GM21447 (cell line): ENCODE results near the gene GH2.
"Not testable (repeated sequence)": the region's sequence is repeated elsewhere in the genome, so short reads cannot be mapped to it uniquely, and the experiment has no call there.

Experiments used
- ATAC-seq: cut with Tn5 transposase; IDR thresholded peaks from one replicate; pipeline ENCODE4 v1.9.1; 2021; ENCODE audit not compliant: unreplicated experiment

GH2 gene

DNA sequence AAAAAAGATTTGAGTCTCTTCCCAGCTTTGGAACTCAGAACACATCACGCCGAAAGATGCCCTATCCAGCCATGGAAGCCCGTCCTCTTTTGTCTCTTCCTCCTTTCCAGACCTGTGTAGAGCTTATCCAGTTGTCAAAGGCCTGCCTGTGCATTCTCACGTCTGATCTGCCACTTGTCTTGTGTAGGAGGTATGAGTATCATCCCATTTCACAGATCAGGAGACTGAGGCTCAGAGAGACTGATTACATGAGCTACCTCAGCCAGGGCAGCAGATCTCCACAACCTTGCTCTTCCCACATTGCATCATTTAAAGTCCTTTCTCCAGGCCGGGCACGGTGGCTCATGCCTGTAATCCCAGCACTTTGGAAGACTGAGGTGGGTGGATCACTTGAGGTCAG is 7.1 kb downstream of the GH2 start:
- ATAC-seq, result not testable (repeated sequence)

DNA sequence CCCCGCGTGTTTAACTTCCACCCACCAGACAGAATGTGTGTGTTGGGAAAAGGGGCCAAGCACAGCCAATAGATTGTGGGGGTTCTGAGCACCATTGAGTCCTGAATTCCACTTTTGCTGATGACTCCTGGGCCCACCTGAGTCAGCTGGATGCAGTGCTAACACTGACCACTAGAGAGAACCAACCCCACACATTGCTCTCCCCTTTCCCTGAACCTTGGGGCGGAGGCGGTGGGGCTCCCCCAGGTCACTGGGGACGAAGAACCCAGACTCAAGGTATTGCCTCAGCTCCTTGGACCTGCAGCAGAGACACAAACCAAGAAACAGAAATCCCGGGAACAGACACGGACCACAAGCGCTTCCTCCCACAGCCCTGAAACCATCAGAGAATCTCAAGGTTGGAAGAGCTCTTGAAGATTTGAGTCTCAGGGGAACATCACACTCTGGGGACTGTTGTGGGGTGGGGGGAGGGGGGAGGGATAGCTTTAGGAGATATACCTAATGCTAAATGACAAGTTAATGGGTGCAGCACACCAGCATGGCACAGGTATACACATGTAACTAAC is 7.6 kb downstream of the GH2 start:
- ATAC-seq, result not testable (repeated sequence)

DNA sequence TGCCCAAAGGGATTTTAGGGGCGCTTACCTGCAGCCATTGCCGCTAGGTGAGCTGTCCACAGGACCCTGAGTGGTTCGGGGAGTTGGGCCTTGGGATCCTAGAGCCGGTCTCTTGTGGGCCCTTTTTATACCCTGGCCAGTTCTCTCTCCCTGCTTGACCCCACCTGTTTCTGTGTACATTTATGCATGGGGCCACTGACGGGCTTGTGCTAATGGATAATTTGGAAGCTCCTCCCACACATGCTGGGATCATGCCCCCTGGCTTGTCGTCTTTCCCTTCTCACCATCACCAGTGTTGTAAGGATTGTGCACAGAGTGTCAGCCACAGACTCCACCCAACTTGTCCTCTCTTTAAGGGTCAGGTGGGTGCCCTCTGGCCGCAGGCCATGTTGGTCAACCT is 8.2 kb downstream of the GH2 start, which contains the start of gene CSH2:
CSH2 (minus strand) TSS at position 101 of the 400 bp plus-strand sequence; CDS start at position 38, 63 bp downstream.
- not testable (repeated sequence) for ATAC-seq

DNA sequence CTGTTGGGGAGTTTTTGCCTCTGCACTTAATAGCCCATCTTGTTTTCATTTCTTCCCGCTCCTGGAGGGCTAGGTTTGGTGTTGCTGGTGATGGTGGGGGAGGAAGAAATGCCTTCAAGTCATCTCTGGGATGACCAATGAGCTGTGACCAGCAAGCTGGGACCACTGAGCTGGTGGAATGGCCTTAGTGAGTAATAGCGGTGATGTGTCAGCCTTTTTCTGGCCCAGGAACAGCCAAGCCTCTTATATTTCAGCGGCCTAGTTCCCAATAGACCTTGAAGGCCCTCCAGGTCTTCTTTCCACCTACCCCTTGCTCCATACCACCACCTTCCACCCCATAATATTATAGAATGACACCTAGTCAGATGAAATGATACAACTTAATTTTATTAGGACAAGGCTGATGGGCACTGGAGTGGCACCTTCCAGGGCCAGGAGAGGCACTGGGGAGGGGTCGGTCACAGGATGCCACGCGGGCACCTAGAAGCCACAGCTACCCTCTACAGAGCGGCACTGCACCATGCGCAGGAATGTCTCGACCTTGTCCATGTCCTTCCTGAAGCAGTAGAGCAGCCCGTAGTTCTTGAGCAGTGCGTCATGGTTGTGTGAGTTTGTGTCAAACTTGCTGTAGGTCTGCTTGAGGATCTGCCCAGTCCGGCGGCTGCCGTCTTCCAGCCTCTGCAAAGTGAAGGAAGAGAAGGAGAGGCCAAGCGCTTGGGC is 9.9 kb downstream of the GH2 start:
- not testable (repeated sequence) for ATAC-seq

DNA sequence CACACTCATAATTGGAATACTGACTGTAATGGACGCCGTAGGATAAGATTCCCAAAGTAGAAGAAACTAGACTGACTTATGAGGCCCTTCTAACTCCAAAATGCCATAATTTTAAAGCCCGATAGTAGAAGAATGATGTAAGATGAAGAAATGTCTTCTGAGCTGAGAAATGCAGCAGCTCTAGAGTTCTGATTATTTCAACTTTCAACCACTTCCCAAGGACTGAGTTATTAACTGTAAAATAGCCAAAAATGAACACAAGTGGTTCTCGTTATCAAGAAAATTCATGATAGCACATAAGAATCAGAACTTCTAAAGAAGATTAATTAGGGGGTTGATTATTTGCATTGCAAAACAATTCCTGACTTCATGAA is 11.5 kb downstream of the GH2 start:
- ATAC-seq, result not testable (repeated sequence)

DNA sequence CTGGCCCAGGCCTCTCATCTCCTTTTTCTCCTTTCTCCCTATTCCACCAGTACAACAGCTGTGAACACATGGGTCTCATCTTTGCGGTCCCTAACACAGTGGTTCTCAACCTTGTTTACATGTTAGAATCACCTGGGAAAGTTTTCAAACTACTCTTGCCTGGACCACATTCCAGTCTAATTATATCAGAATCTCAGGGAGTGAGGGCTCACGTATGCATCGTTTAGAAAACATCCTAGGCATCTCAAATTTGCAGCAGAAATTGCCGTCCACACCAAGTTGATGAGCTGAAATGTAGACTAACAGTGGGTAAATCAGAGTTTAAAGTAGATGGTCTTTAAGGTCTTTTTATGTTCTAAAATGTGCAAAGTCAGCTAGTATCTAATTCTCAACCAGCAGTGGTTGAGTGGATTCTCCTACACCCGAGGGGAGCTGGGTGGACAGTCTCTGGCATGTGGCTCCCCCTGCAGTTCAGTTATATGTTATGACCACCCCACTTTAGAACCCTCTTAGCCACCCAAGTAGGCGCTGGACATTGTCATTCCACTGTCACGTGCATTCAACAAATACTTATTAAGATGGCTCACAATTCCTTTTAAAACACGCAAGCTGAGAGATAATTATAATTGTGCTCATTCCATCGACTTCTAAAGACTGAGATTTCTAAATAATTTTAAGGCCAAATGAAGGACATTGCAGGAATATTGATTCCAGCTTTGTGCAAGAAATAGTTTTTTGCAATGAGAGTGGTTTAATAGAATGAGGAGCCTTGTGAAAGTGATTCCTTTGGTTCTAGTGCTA is 12.1 kb downstream of the GH2 start:
- ATAC-seq, result not testable (repeated sequence)

DNA sequence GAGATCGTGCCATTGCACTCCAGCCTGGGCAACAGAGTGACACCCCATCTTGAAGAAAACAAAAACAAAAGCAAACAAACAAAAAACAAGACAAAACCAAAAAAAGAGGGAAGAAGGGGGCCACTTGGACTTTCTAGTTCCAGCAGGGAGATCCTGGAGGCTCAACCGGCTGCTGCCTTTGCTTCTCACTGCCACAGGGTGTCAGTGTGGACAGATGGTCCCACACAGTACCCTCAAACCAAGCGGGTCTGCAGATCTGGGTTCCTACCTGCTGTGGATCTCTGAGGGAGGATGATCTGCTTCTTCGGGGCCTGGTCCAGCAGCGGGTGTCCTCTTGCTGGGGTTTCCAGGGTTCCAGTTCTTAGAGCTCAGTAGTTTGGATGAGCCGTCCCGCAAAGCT is 15.1 kb downstream of the GH2 start:
- not testable (repeated sequence) for ATAC-seq

DNA sequence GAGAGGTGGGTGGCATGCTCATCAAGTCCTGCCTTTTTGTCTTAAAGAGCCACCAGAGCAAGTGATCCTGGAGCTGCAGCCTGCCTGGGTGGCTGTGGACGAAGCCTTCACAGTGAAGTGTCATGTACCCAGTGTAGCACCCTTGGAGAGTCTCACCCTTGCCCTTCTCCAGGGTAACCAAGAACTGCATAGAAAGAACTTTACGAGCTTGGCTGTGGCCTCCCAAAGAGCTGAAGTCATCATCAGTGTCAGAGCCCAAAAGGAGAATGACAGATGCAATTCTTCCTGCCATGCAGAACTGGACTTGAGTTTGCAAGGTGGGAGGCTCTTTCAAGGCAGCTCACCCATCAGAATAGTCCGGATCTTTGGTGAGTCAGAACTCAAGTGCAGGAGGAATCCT is 22.5 kb downstream of the GH2 start:
- ATAC-seq, result no peak

DNA sequence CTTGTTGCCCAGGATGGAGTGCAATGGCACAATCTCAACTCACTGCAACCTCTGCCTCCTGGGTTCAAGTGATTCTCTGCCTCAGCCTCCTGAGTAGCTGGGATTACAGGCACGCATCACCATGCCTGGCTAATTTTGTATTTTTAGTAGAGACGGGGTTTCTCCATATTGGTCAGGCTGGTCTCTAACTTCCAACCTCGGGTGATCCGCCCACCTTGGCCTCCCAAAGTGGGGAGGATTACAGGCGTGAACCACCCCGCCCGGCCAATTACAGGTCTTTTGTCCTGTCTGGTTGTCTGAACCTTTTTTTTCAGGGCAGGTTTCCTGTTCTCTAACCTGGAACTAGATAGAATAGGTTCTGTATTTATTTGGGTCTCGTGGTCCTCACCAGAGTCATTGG is 25.3 kb downstream of the GH2 start:
- not testable (repeated sequence) for ATAC-seq

DNA sequence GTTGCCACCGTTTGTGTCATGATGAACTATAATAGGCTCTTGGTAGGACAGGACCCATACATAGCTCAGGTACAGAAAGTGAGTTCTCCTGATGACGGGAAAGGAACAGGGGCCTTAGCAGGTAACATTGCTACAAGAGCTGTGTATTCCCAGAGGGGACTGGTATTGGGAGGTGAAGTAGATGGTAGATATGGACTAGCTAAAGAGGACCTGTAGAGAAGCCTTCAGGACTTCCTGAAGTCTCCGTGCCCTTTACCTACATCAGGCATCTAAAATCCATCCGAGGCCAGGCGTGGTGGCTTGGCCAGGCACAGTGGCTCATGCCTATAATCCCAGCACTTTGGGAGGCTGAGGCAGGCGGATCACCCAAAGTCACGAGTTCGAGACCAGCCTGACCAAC is 26.6 kb downstream of the GH2 start:
- no peak for ATAC-seq

DNA sequence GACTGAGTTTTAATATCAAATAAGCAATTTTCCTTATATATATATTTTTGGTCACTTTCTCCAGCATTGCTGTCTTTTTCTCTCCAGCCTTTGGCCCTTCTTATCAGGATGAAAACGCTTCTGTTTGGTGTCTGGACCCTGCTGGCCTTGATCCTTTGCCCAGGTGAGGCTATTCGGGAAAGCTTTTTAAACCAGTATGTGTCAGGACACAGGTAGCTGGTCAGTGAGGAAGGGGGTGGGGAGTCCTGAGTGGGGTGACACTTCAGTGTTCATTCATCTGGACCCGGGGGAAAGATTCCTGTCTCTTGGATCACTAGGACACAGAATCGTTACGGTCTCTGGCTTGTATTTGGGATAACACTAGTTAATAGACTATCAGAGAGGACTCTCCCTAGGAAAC is 27.0 kb downstream of the GH2 start:
- ATAC-seq, result no peak

DNA sequence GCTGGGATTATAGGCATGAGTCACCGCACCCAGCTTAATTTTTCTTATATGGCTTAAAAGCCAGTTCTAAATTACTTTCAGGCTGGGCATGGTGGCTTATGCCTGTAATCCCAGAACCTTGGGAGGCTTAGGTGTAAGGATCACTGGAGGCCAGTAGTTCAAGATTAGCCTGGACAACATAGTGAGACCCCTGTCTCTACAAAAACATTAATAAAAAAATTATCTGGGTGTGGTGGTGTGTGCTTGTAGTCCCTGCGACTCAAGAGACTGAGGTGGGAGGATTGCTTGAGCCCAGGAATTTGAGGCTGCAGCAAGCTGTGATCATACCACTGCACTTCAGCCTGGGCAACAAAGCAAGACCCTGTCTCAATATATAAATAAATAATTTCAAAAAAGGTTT is 28.5 kb downstream of the GH2 start:
- no peak for ATAC-seq

DNA sequence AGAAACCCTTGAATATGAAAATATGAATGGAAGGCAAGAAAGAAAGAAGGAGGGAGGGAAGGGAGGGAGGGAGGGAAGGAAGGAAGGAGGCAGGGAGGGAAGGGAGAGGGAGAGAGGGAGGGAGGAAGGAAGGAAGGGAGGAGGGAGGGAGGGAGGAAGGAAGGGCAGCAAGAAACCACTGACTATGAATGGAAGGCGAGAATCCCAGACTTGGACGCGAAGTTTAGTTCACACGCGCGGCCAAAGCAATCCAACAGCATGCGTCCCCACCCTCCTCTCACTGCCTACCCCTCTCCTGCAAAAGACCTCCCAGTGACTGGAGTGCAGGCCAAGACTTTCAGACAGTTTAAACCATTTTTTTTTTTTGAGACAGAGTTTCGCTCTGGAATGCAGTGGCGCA is 31.3 kb downstream of the GH2 start:
- ATAC-seq, result no peak

DNA sequence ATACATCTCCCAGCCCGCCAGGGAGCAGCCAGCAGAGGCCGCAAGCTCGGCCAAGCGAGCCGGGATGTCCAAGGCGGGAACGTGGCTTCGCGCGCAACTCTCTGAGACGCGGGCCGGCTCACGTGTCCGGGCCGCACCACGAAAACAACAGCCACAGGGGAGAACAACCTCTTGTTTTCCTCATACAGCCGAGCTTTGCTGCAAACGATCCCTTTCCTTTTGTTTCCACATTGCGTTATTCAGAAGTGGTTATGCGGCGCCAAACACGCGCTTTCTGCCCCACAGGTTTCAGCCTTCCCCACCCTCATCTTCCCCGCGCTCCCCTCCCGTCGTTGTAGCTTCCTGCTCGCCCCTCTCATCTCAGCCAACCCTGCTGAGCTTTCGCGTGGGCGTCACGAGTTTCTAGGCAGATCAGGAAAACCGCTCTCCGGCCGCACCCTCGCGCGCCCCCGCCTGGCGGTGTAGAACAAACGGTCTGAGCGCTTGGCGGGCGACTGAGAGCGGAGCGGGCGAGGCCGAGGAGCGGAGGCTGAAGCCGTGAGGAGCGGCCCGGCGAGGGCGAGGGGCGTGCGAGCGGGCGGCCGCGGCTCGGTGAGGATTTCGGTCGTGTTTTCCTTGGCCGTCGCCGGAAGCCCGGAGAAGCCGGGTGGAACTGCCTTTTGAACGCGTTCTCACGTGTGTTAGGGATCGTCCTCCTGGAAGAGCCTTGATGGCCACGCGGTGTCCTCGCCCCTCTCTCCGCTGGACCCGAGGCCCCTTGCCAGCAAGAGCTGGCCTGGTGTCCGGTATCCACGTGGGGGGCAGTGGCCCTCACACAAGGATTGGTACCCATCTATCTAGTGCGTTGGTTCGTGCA is 32.7 kb downstream of the GH2 start:
- ATAC-seq, result peak; percentile 78

DNA sequence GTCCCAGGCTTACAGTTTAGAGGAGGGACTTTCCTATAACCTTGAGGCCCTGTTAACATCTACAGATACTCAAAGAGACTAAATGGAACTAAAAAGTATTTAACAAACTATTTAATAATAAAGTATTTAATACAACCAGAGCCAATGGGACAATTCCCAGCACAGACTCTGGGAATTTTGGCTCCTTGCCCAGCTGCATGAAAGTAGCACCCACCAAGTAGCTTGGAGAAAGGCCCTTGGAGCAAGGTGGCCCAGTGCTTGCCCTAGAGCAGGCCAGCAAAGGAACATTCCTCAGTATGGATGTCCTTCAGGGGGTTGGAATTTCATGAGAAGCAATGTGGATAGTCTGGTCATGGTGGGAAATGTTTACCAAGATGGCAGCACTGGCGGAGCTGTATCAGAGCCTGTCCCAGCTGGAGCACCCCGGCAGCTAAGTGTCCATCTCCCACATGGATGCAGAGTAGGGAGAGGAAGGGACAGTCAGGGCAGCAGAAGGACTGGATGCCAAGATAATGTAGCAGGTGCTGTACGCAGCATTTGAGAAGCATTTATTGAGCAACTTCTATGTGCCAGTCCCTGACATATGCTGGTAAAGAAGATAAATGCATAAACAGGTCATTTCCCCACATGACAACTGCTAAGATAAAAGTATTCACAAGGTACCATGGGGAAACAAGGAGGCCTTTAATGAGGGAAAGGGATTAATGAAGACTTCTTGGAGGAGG is 34.1 kb downstream of the GH2 start:
- no peak for ATAC-seq

DNA sequence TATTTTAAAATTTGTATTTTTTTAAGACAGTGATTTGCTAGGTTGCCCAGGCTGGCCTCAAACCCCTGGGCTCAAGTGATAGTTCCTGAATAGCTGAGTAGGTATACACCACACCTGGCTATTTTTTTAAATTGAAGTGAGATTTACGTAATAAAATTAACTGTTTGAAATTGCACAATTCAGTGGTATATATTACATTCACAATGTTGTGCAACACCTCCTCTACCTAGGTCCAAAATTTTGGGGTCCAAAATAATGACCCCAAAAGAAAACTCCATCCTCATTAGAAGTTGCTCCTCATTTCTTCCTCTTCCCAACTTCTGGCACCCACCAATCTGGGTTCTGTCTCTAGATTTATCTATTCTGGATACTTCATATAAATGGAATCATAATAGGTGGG is 36.2 kb downstream of the GH2 start:
- ATAC-seq, result no peak

DNA sequence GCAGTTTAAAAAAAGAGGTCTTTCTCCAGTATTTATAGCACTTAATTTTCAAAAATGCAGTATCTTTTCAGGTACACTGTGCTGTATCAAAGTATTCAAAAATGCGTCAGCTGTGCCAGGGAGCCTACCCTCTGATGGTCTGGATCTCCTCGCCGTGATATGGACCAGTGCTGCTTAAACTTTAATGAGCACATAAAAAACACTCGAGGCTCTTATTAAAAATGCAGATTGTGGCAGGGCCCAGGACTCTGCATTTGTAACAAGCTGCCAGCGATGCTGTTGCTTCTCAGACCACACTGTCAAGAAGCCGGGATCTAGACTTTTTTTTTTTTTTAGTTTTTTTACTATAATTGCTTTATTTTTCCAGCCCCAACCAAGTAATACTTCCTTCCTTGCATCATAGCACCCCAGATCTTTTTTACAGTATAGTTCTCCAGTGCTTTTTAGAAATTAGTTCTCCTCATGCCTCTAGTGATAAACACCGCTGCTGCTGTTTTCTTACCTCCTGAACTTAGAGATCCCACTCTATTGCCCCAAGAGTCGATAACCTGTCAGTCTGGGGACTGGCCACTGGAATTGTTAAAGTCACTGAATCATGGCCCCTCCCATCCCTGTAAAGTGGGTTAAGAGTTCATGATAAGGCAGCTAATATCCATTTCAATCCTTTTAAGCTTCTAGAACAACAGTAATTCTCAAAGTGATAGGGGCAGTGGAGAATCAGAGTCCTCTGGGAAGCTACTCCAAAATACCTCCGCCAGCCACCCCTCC is 37.6 kb downstream of the GH2 start:
- ATAC-seq, result no peak

DNA sequence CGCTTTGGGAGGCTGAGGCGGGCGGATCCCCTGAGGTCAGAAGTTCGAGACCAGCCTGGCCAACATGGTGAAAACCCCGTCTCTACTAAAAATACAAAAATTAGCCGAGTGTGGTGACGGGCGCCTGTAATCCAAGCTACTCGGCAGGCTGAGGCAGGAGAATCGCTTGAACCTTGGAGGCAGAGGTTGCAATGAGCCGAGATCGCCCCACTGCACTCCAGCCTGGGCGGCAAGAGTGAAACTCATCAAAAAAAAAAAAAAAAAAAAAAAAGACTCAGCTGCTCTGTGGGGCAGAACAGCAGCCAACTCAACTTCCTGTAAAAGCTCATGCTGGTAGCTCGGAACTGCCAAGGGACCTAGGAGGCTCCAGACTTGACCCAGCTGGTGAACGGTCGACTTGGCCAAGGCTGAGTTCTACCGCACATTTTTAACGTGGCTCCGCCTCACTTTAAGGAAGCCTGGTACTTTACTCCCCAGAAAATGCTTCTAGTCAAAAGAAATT is 38.3 kb downstream of the GH2 start:
- ATAC-seq, result peak; percentile 22

DNA sequence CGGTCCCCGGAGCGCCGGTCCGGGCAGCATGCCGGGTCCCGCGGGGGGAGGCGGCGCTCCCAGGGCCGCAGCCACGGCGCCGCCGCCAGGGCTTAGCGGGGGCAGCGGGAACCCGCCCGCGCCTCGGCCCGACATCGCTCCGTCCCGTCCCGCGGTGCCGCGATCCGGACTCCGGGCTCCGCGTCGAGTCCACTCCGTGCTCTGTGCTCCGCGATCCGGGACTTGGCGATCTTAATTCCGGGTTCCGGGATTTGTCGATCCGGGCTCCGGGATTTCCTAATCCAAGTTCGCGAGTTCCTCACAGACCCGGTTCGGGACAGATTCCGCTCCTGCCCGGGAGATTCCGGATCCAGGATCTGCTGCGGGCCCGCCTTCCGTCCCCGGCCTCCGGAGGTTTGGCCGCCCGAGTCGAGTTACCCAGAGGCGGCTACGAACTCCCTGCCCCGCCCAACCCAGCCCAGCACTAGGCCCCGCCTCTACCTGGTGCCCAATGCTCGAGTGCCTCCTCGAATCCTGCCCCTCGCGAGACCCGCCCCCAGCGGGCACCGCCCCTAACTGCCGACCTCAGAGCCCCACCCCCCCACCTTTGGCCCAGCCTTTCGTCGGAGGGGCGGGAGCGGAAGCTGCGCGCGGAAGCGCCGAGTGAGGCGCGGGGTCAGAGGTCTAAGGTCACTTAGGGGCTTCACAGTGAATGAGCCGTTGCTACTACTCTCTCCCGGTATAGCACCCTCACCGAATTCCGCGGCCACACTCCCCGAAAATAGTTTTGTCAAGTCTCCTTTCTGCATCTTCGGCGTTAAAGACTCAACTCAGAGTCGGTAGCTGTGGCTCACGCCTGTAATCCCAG is 39.0 kb downstream of the GH2 start, which contains the start of gene SMARCD2:
SMARCD2 (minus strand) TSS at position 146 of the 847 bp plus-strand sequence; CDS start at position 135, 11 bp downstream.
- peak; percentile 78 for ATAC-seq
